Astrocyte (in vitro differentiated cells and primary cell): ENCODE results near the gene DRGX. TPM values are rescaled to one million over a fixed set of nuclear protein-coding genes. Genes with fewer than 3 reads are reported as not detected.

Source experiments
- DNase-seq: peaks from one replicate; pipeline ENCODE4 v3.0.0-alpha.2; 2010; ENCODE audit warnings: low read depth
- FAIRE-seq: peaks from 2 replicates; lab custom pipeline; 2011; peaks lifted over from hg19 to GRCh38; lab: Jason Lieb, UNC
- H2AFZ ChIP-seq: 2 replicates; pipeline ENCODE4 v1.6.0; 2012; ENCODE audit warnings: low read depth, low read length, inconsistent platforms
- H3K27ac ChIP-seq: 2 replicates; pipeline ENCODE4 v1.5.1; 2011; ENCODE audit warnings: low read depth, low read length, inconsistent platforms
- H3K27me3 ChIP-seq: 2 replicates; pipeline ENCODE4 v1.6.0; 2011; ENCODE audit warnings: low read length, inconsistent platforms; ENCODE audit not compliant: insufficient read depth
- H3K36me3 ChIP-seq: 2 replicates; pipeline ENCODE4 v1.5.1; 2011; ENCODE audit warnings: low read length, inconsistent platforms; ENCODE audit not compliant: insufficient read depth
- H3K4me1 ChIP-seq: 2 replicates; pipeline ENCODE4 v1.5.1; 2011; ENCODE audit warnings: low read length, inconsistent platforms; ENCODE audit not compliant: insufficient read depth
- H3K4me2 ChIP-seq: 2 replicates; pipeline ENCODE4 v1.6.0; 2012; ENCODE audit warnings: low read length, inconsistent platforms
- H3K4me3 ChIP-seq: 2 replicates; pipeline ENCODE4 v1.5.1; 2011; ENCODE audit warnings: low read depth, mild to moderate bottlenecking, low read length, inconsistent platforms; ENCODE audit not compliant: insufficient read depth
- H3K79me2 ChIP-seq: 2 replicates; pipeline ENCODE4 v1.6.0; 2012; ENCODE audit warnings: mild to moderate bottlenecking, low read length, inconsistent platforms; ENCODE audit not compliant: insufficient read depth
- H3K9ac ChIP-seq: 2 replicates; pipeline ENCODE4 v1.6.0; 2012; ENCODE audit warnings: mild to moderate bottlenecking, low read length, inconsistent platforms
- H3K9me3 ChIP-seq: 2 replicates; pipeline ENCODE4 v1.5.1; 2012; ENCODE audit warnings: low read depth, mild to moderate bottlenecking, low read length, inconsistent platforms; ENCODE audit not compliant: insufficient read depth
- H4K20me1 ChIP-seq: 2 replicates; pipeline ENCODE4 v1.6.0; 2012; ENCODE audit warnings: low read length, inconsistent platforms; ENCODE audit not compliant: insufficient read depth
- H3K27ac Mint-ChIP-seq: one replicate; pipeline ENCODE4 v1.8.0; 2021; ENCODE audit warnings: mild to moderate bottlenecking, mixed read lengths; ENCODE audit not compliant: unreplicated experiment
- H3K27me3 Mint-ChIP-seq: one replicate; pipeline ENCODE4 v1.8.0; 2021; ENCODE audit warnings: low read depth, mixed read lengths; ENCODE audit not compliant: unreplicated experiment
- H3K36me3 Mint-ChIP-seq: one replicate; pipeline ENCODE4 v1.8.0; 2021; ENCODE audit warnings: low read depth, mixed read lengths; ENCODE audit not compliant: unreplicated experiment
- H3K4me1 Mint-ChIP-seq: one replicate; pipeline ENCODE4 v1.8.0; 2021; ENCODE audit warnings: low read depth, mixed read lengths; ENCODE audit not compliant: unreplicated experiment
- H3K4me3 Mint-ChIP-seq: one replicate; pipeline ENCODE4 v1.8.0; 2021; ENCODE audit warnings: mild to moderate bottlenecking, moderate library complexity, mixed read lengths; ENCODE audit not compliant: unreplicated experiment
- H3K9me3 Mint-ChIP-seq: one replicate; pipeline ENCODE4 v1.8.0; 2021; ENCODE audit warnings: mild to moderate bottlenecking, mixed read lengths; ENCODE audit not compliant: unreplicated experiment
- CTCF ChIP-seq: IDR thresholded peaks from 2 replicates; pipeline ENCODE4 v1.5.1; 2011; ENCODE audit warnings: low read depth, mild to moderate bottlenecking, inconsistent platforms, low read length, moderate library complexity; ENCODE audit not compliant: insufficient read depth
- EZH2 ChIP-seq: IDR thresholded peaks from 2 replicates; pipeline ENCODE4 v1.6.1; 2012; ENCODE audit warnings: mild to moderate bottlenecking, low read length, inconsistent platforms; ENCODE audit not compliant: insufficient read depth
- total RNA-seq: library from RNA; stranded (reverse); gene quantifications from 2 replicates; pipeline ENCODE4 v1.2.1, GENCODE V29; 2021

Gene DRGX
- total RNA-seq, 1 donor from 2014 or later = not detected

GRCh38 chr10:49419005-49419404 is 23.1 kb upstream of the DRGX start:
- H2AFZ ChIP-seq = no peak overlapping the region
- H3K27me3 ChIP-seq = no peaks in the 10 kb centered on the region
- H3K9me3 ChIP-seq = no peaks in the 10 kb centered on the region
- no peak overlapping the region for H3K4me2 ChIP-seq
- Mint-ChIP-seq H3K4me3 (no peak overlapping the region), H3K4me1 (no peaks in the 10 kb centered on the region), H3K36me3 (no peaks in the 10 kb centered on the region), H3K27ac (no peak overlapping the region), H3K9me3 (peaks cover 5% of the 10 kb centered on the region), H3K27me3 (peaks cover 31% of the 10 kb centered on the region)
- H4K20me1 ChIP-seq = no peaks in the 10 kb centered on the region
- TF ChIP-seq CTCF = no peak
- TF ChIP-seq EZH2 = no peak
- H3K4me3 ChIP-seq = no peak overlapping the region
- H3K9ac ChIP-seq = no peak overlapping the region
- H3K79me2 ChIP-seq = no peaks in the 10 kb centered on the region
- H3K36me3 ChIP-seq = no peaks in the 10 kb centered on the region
- no peak for DNase-seq
- no peak overlapping the region for H3K27ac ChIP-seq
- no peaks in the 10 kb centered on the region for H3K4me1 ChIP-seq
- no peak for FAIRE-seq

DNA sequence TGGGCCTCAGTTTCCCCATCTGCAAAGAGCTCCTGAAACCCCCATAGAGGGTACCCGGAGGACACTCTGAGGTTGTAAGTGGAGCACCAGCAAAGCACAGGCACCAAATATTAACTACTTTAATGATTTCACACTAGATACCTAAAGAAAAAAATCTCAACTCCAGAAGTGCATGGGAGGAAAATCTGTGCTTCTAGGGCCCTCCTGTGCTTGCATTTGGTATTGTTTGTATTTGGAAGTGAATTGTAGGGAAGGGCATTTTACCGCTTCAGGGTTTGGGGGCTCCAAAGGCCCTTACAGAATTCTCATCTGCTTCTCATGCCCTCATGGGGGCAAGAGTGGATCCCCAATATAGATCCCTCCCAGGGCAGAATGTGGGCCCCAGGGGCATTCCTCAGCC is 22.4 kb upstream of the DRGX start:
- H3K4me3 Mint-ChIP-seq = no peak overlapping the region
- H3K79me2 ChIP-seq = no peaks in the 10 kb centered on the region
- peaks cover 4% of the 10 kb centered on the region for H3K9me3 Mint-ChIP-seq
- H3K36me3 ChIP-seq = no peaks in the 10 kb centered on the region
- no peak overlapping the region for H3K9ac ChIP-seq
- H3K27ac Mint-ChIP-seq = no peak overlapping the region
- no peak overlapping the region for H3K4me3 ChIP-seq
- no peaks in the 10 kb centered on the region for H3K4me1 Mint-ChIP-seq
- H4K20me1 ChIP-seq = no peaks in the 10 kb centered on the region
- FAIRE-seq = no peak
- no peak overlapping the region for H3K27ac ChIP-seq
- no peak for DNase-seq
- no peak overlapping the region for H3K4me2 ChIP-seq
- no peak overlapping the region for H2AFZ ChIP-seq
- TF ChIP-seq CTCF (no peak), EZH2 (no peak)
- peaks cover 29% of the 10 kb centered on the region for H3K27me3 Mint-ChIP-seq
- no peaks in the 10 kb centered on the region for H3K4me1 ChIP-seq
- no peaks in the 10 kb centered on the region for H3K27me3 ChIP-seq
- no peaks in the 10 kb centered on the region for H3K9me3 ChIP-seq
- no peaks in the 10 kb centered on the region for H3K36me3 Mint-ChIP-seq

- Histone ChIP-seq H3K4me1 (no peaks in the 10 kb centered on the region), H3K79me2 (no peaks in the 10 kb centered on the region), H2AFZ (no peak overlapping the region), H3K27ac (no peak overlapping the region), H3K9me3 (no peaks in the 10 kb centered on the region), H4K20me1 (no peaks in the 10 kb centered on the region), H3K27me3 (no peaks in the 10 kb centered on the region), H3K9ac (no peak overlapping the region), H3K4me2 (no peak overlapping the region), H3K4me3 (no peak overlapping the region), H3K36me3 (no peaks in the 10 kb centered on the region)
- H3K36me3 Mint-ChIP-seq = no peaks in the 10 kb centered on the region
- H3K9me3 Mint-ChIP-seq = peaks cover 3% of the 10 kb centered on the region
- H3K27ac Mint-ChIP-seq = no peak overlapping the region
- DNase-seq = no peak
- no peak overlapping the region for H3K4me3 Mint-ChIP-seq
- H3K27me3 Mint-ChIP-seq = peaks cover 27% of the 10 kb centered on the region
- no peak for FAIRE-seq
- no peak for TF ChIP-seq EZH2
- TF ChIP-seq CTCF = no peak
- no peaks in the 10 kb centered on the region for H3K4me1 Mint-ChIP-seq
Observed at GRCh38 chr10:49418053-49418326, 22.1 kb upstream of the DRGX start.
